H9 (cell line): ENCODE measurements around the gene PLCL1. TPM values are rescaled to one million over a fixed set of nuclear protein-coding genes. Genes with fewer than 3 reads are reported as not detected.

Source experiments
- DNase-seq: peaks from one replicate; pipeline ENCODE4 v3.0.0-alpha.2; 2017
- H2AFZ ChIP-seq: one replicate; pipeline ENCODE4 v1.6.1; 2013; ENCODE audit warnings: mild to moderate bottlenecking, low read length, control low read depth, moderate library complexity
- H2AK5ac ChIP-seq: 2 replicates; pipeline ENCODE4 v1.6.1; 2013; ENCODE audit warnings: low read length, control low read depth, mixed read lengths; ENCODE audit not compliant: insufficient read length
- H2BK120ac ChIP-seq: one replicate; pipeline ENCODE4 v1.6.1; 2013; ENCODE audit warnings: low read depth, mild to moderate bottlenecking, low read length, control low read depth, inconsistent platforms; ENCODE audit not compliant: poor library complexity, severe bottlenecking
- H2BK12ac ChIP-seq: 2 replicates; pipeline ENCODE4 v1.6.1; 2013; ENCODE audit warnings: low read length, control low read depth, mixed read lengths, low read depth; ENCODE audit not compliant: insufficient read length
- H2BK15ac ChIP-seq: 2 replicates; pipeline ENCODE4 v1.6.1; 2013; ENCODE audit warnings: low read depth, low read length, control low read depth
- H2BK20ac ChIP-seq: one replicate; pipeline ENCODE4 v1.6.1; 2013; ENCODE audit warnings: low read depth, mild to moderate bottlenecking, low read length, control low read depth, inconsistent platforms; ENCODE audit not compliant: poor library complexity, severe bottlenecking
- H2BK5ac ChIP-seq: 2 replicates; pipeline ENCODE4 v1.6.1; 2013; ENCODE audit warnings: low read length, control low read depth, mixed read lengths; ENCODE audit not compliant: insufficient read length
- H3K14ac ChIP-seq: 2 replicates; pipeline ENCODE4 v1.6.1; 2013; ENCODE audit warnings: low read length, control low read depth; ENCODE audit not compliant: insufficient read depth
- H3K18ac ChIP-seq: 2 replicates; pipeline ENCODE4 v1.6.1; 2013; ENCODE audit warnings: low read depth, mild to moderate bottlenecking, mixed read lengths, low read length, control low read depth; ENCODE audit not compliant: insufficient read length
- H3K23ac ChIP-seq: 2 replicates; pipeline ENCODE4 v1.6.1; 2013; ENCODE audit warnings: low read length, control low read depth, mixed read lengths, low read depth; ENCODE audit not compliant: insufficient read length
- H3K23me2 ChIP-seq: 2 replicates; pipeline ENCODE4 v1.6.1; 2013; ENCODE audit warnings: low read depth, mild to moderate bottlenecking, mixed read lengths, low read length, control low read depth; ENCODE audit not compliant: insufficient read length, poor library complexity, severe bottlenecking
- H3K27ac ChIP-seq: 2 replicates; pipeline ENCODE4 v1.5.1; 2013; ENCODE audit warnings: low read length, control low read depth, mixed read lengths, low read depth; ENCODE audit not compliant: insufficient read length
- H3K27me3 ChIP-seq: 2 replicates; pipeline ENCODE4 v1.6.1; 2013; ENCODE audit warnings: low read length, control low read depth, inconsistent platforms; ENCODE audit not compliant: insufficient read depth
- H3K4ac ChIP-seq: 2 replicates; pipeline ENCODE4 v1.6.1; 2013; ENCODE audit warnings: low read depth, mild to moderate bottlenecking, control low read depth, inconsistent platforms, low read length, moderate library complexity
- H3K4me1 ChIP-seq: 2 replicates; pipeline ENCODE4 v1.6.1; 2013; ENCODE audit warnings: low read length, control low read depth, inconsistent platforms; ENCODE audit not compliant: insufficient read depth
- H3K4me2 ChIP-seq: 2 replicates; pipeline ENCODE4 v1.6.1; 2013; ENCODE audit warnings: low read length, control low read depth, mixed read lengths; ENCODE audit not compliant: insufficient read length, insufficient read depth
- H3K56ac ChIP-seq: 2 replicates; pipeline ENCODE4 v1.6.1; 2013; ENCODE audit warnings: low read depth, mild to moderate bottlenecking, mixed read lengths, low read length, control low read depth; ENCODE audit not compliant: insufficient read length
- H3K79me1 ChIP-seq: 2 replicates; pipeline ENCODE4 v1.6.1; 2013; ENCODE audit warnings: low read depth, mild to moderate bottlenecking, moderate library complexity, low read length, control low read depth, inconsistent platforms; ENCODE audit not compliant: insufficient read depth, poor library complexity, severe bottlenecking
- H3K79me2 ChIP-seq: 2 replicates; pipeline ENCODE4 v1.6.1; 2013; ENCODE audit warnings: low read length, control low read depth, inconsistent platforms; ENCODE audit not compliant: insufficient read depth
- H3K9ac ChIP-seq: 2 replicates; pipeline ENCODE4 v1.6.1; 2013; ENCODE audit warnings: low read length, control low read depth, mixed read lengths; ENCODE audit not compliant: insufficient read length; ENCODE audit errors: extremely low read depth
- H3K9me3 ChIP-seq: one replicate; pipeline ENCODE4 v1.6.1; 2013; ENCODE audit warnings: low read depth, low read length, inconsistent platforms; ENCODE audit not compliant: control insufficient read depth
- H3T11ph ChIP-seq: one replicate; pipeline ENCODE4 v1.6.1; 2013; ENCODE audit warnings: mild to moderate bottlenecking, low read length, control low read depth, inconsistent platforms
- H4K20me1 ChIP-seq: one replicate; pipeline ENCODE4 v1.6.1; 2013; ENCODE audit not compliant: control insufficient read depth, insufficient read length, insufficient read depth
- H4K5ac ChIP-seq: 2 replicates; pipeline ENCODE4 v1.6.1; 2013; ENCODE audit warnings: low read depth, mild to moderate bottlenecking, mixed read lengths, low read length, control low read depth; ENCODE audit not compliant: insufficient read length
- H4K8ac ChIP-seq: replicated peaks from 2 replicates; pipeline ENCODE4 v1.6.1; 2013; ENCODE audit warnings: low read length, control low read depth, mixed read lengths, low read depth; ENCODE audit not compliant: insufficient read length
- H4K91ac ChIP-seq: 2 replicates; pipeline ENCODE4 v1.6.1; 2013; ENCODE audit warnings: low read depth, mild to moderate bottlenecking, moderate library complexity, mixed read lengths, low read length, control low read depth; ENCODE audit not compliant: insufficient read length
- H3K27ac Mint-ChIP-seq, 3 experiments: 2 replicates in 2 of 3; 3 replicates in 1 of 3; pipeline ENCODE4 v1.8.0; 2020 to 2021; ENCODE audit warnings: mixed read lengths in 3 of 3, mild to moderate bottlenecking in 1 of 3, moderate library complexity in 1 of 3
- H3K27me3 Mint-ChIP-seq: 2 replicates; pipeline ENCODE4 v1.8.0; 2021; ENCODE audit warnings: low read depth, mild to moderate bottlenecking, moderate library complexity, mixed read lengths
- H3K36me3 Mint-ChIP-seq, 3 experiments: 2 replicates in 2 of 3; 3 replicates in 1 of 3; pipeline ENCODE4 v1.8.0; 2020 to 2021; ENCODE audit warnings: low read depth in 3 of 3, mixed read lengths in 3 of 3; ENCODE audit not compliant: insufficient read depth in 1 of 3
- H3K4me1 Mint-ChIP-seq, 2 experiments: 2 replicates each; pipeline ENCODE4 v1.8.0; 2020; ENCODE audit warnings: mixed read lengths in 2 of 2
- H3K4me3 Mint-ChIP-seq, 2 experiments: 2 replicates in 1 of 2; 3 replicates in 1 of 2; pipeline ENCODE4 v1.8.0; 2020 to 2021; ENCODE audit warnings: mild to moderate bottlenecking in 2 of 2, mixed read lengths in 2 of 2, moderate library complexity in 1 of 2
- H3K9me3 Mint-ChIP-seq, 2 experiments: 2 replicates in 1 of 2; 3 replicates in 1 of 2; pipeline ENCODE4 v1.8.0; 2020; ENCODE audit warnings: mild to moderate bottlenecking in 2 of 2, mixed read lengths in 2 of 2, moderate library complexity in 1 of 2
- WGBS: extraction: QIAGEN DNeasy Blood & Tissue Kit; methylation state at CpG from one replicate; pipeline ENCODE4 v1.1.7; 2013; ENCODE audit warnings: missing lambda C conversion rate, low lambda C conversion rate, mixed read lengths; ENCODE audit not compliant: insufficient read length; ENCODE audit errors: extremely low coverage; 5-methylcytosine and 5-hydroxymethylcytosine counted together
- total RNA-seq: library from RNA; stranded (reverse); gene quantifications from 2 replicates; pipeline ENCODE4 v1.2.1, GENCODE V29; 2021
- TF ChIP-seq, protein P1 (sequence below): fragments of 200-600 bp; sonication (generic); conservative IDR thresholded peaks from 3 replicates; pipeline ENCODE4 v1.8.0; 2021; ENCODE audit warnings: antibody characterized with exemption, mild to moderate bottlenecking

The PLCL1 gene
- total RNA-seq, 1 experiment from 2014 or later = 0.04 TPM

DNA sequence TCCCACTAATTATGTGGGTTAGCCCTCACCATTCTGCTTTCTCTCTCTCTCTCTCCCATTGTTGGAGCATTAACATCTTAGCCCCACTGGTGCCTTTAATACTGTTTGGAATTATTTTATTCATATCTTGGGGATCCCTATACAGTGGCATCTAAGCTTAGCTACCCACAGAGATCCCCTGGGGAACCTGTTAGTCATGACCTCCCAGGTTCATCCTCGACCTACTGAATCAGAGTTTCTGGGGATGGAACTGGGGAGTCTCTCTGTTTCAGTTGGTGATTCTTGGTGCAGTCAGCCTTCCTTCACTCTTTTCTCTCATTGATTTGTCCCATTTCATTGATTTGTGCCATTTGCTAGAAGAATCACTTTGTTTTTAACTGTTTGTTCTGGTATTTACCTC is 137.3 kb downstream of the PLCL1 start:
- Histone ChIP-seq H3K23ac (no peak overlapping the region), H3K79me1 (no peaks in the 10 kb centered on the region), H4K91ac (no peak overlapping the region), H3K56ac (no peak overlapping the region), H4K8ac (no peak overlapping the region), H2AK5ac (no peak overlapping the region), H2BK20ac (no peak overlapping the region), H3K4me2 (no peak overlapping the region), H2BK5ac (no peak overlapping the region), H3K27me3 (no peaks in the 10 kb centered on the region), H2BK12ac (no peak overlapping the region), H3K9me3 (no peaks in the 10 kb centered on the region), H3K23me2 (no peaks in the 10 kb centered on the region), H4K20me1 (no peaks in the 10 kb centered on the region), H3K18ac (no peak overlapping the region), H2AFZ (no peak overlapping the region), H4K5ac (no peak overlapping the region), H3K4ac (no peak overlapping the region), H3T11ph (no peak overlapping the region), H3K79me2 (no peaks in the 10 kb centered on the region), H3K14ac (no peak overlapping the region), H3K4me1 (no peaks in the 10 kb centered on the region; the same call in 1 of the 2 replicates), H2BK120ac (no peak overlapping the region), H3K9ac (no peak overlapping the region), H2BK15ac (no peak overlapping the region), H3K27ac (no peak overlapping the region)
- peaks cover 0 to 3% of the 10 kb centered on the region in 2 experiments; a peak in 1 of 5 replicates for H3K9me3 Mint-ChIP-seq
- no CpG with 5 or more reads among the region's 1 CpG for WGBS
- no peak overlapping the region for H3K27ac Mint-ChIP-seq
- no peak for DNase-seq
- no peak overlapping the region for H3K4me3 Mint-ChIP-seq
- TF ChIP-seq, protein P1, sequence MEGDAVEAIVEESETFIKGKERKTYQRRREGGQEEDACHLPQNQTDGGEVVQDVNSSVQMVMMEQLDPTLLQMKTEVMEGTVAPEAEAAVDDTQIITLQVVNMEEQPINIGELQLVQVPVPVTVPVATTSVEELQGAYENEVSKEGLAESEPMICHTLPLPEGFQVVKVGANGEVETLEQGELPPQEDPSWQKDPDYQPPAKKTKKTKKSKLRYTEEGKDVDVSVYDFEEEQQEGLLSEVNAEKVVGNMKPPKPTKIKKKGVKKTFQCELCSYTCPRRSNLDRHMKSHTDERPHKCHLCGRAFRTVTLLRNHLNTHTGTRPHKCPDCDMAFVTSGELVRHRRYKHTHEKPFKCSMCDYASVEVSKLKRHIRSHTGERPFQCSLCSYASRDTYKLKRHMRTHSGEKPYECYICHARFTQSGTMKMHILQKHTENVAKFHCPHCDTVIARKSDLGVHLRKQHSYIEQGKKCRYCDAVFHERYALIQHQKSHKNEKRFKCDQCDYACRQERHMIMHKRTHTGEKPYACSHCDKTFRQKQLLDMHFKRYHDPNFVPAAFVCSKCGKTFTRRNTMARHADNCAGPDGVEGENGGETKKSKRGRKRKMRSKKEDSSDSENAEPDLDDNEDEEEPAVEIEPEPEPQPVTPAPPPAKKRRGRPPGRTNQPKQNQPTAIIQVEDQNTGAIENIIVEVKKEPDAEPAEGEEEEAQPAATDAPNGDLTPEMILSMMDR = no peak
- peaks cover 0 to 6% (median 0%) of the 10 kb centered on the region in 3 experiments; a peak in 1 of 7 replicates for H3K36me3 Mint-ChIP-seq
- H3K4me1 Mint-ChIP-seq = peaks cover 17 to 22% of the 10 kb centered on the region in 2 experiments
- no peaks in the 10 kb centered on the region for H3K27me3 Mint-ChIP-seq
